Activated CD4-positive, alpha-beta T cell treated with anti-CD3 and anti-CD28 coated beads, Interleukin-2, amount 10 ng/mL, durations not matched to agents 24 days and 14 days (primary cell): ENCODE results near the gene TOGARAM1. TPM values are rescaled to one million over a fixed set of nuclear protein-coding genes. Genes with fewer than 3 reads are reported as not detected.

Experiments
- DNase-seq: peaks from one replicate; pipeline ENCODE4 v3.0.0; 2022
- H3K27ac Mint-ChIP-seq: one replicate; pipeline ENCODE4 v1.8.0; 2022; ENCODE audit warnings: mild to moderate bottlenecking, mixed read lengths
- H3K27me3 Mint-ChIP-seq: one replicate; pipeline ENCODE4 v1.8.0; 2022; ENCODE audit warnings: mixed read lengths
- H3K36me3 Mint-ChIP-seq: one replicate; pipeline ENCODE4 v1.8.0; 2022; ENCODE audit warnings: low read depth, mild to moderate bottlenecking, mixed read lengths
- H3K4me1 Mint-ChIP-seq: one replicate; pipeline ENCODE4 v1.8.0; 2021; ENCODE audit warnings: mixed read lengths
- H3K4me3 Mint-ChIP-seq: one replicate; pipeline ENCODE4 v1.8.0; 2022; ENCODE audit warnings: mild to moderate bottlenecking, moderate library complexity, mixed read lengths
- H3K9me3 Mint-ChIP-seq: one replicate; pipeline ENCODE4 v1.8.0; 2021; ENCODE audit warnings: mixed read lengths
- intact Hi-C: fragments of 100-400 bp; cut with micrococcal nuclease; formaldehyde crosslinking; loops from one replicate; pipeline ENCODE4 v1.15.1; 2023
- total RNA-seq: library from RNA; stranded (reverse); gene quantifications from 2 replicates; pipeline ENCODE4 v1.2.3, GENCODE V29; 2022

TOGARAM1 gene
- total RNA-seq, 1 donor from 2014 or later = 7.6 TPM

GRCh38 chr14:45034730-45035129, 72.7 kb downstream of the TOGARAM1 start:
- Mint-ChIP-seq H3K36me3 (peaks cover 34% of the 10 kb centered on the region), H3K4me3 (no peak overlapping the region), H3K27me3 (no peaks in the 10 kb centered on the region), H3K9me3 (no peaks in the 10 kb centered on the region), H3K27ac (no peak overlapping the region), H3K4me1 (no peaks in the 10 kb centered on the region)
- intact Hi-C loops = no loop called here
- no peak for DNase-seq

DNA sequence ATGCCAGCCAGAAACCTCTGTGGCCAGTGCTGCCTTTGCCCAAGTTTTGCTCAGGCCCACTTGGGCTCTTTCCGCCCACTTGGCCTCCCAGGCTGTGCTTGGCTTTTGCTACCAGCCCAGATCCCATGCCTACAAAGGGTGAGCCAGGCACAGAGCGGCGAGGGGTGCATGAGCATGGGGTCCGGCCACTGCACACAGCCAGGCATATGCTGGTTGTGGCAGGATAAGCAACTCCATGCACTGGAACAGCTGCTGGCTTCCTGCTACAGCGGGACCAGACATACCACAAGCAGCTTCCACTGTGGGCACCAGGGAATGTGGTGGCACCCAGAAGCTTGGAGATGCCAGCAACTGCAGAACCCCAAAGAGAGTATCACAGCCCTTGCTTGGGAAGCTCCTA, 76.3 kb downstream of the TOGARAM1 start:
- no peaks in the 10 kb centered on the region for H3K27me3 Mint-ChIP-seq
- intact Hi-C loops = no loop called here
- peaks cover 4% of the 10 kb centered on the region for H3K9me3 Mint-ChIP-seq
- no peaks in the 10 kb centered on the region for H3K4me1 Mint-ChIP-seq
- peaks cover 37% of the 10 kb centered on the region for H3K36me3 Mint-ChIP-seq
- no peak for DNase-seq
- no peak overlapping the region for H3K4me3 Mint-ChIP-seq
- H3K27ac Mint-ChIP-seq = no peak overlapping the region

DNA sequence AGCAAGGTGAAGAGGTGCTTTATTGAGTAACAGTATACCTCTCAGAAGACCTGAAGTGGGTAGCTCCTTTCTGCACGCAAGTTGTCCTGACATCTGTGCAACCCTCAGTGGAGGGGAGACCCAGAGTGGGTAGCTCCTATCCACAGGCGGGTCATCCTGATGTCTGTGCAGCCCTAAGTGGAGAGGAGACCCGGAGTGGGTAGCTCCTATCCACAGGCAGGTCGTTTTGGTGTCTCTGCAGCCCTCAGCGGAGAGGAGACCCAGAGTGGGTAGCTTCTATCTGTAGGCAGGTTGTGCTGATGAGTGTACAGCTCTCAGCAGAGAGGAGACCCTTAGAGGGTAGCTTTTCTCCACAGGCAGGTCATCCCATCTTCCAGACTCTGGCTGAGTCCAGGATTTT, 76.9 kb downstream of the TOGARAM1 start:
- Mint-ChIP-seq H3K27me3 (no peaks in the 10 kb centered on the region), H3K27ac (no peak overlapping the region), H3K9me3 (peaks cover 4% of the 10 kb centered on the region), H3K4me3 (no peak overlapping the region), H3K4me1 (no peaks in the 10 kb centered on the region), H3K36me3 (peaks cover 35% of the 10 kb centered on the region)
- intact Hi-C loops = no loop called here
- DNase-seq = peak; percentile 50

GRCh38 chr14:45039390-45039789, 77.4 kb downstream of the TOGARAM1 start:
- Mint-ChIP-seq H3K4me3 (no peak overlapping the region), H3K27ac (no peak overlapping the region), H3K27me3 (no peaks in the 10 kb centered on the region), H3K36me3 (peaks cover 34% of the 10 kb centered on the region), H3K9me3 (peaks cover 4% of the 10 kb centered on the region), H3K4me1 (no peaks in the 10 kb centered on the region)
- intact Hi-C loops = no loop called here
- no peak for DNase-seq

- H3K27ac Mint-ChIP-seq = no peak overlapping the region
- H3K36me3 Mint-ChIP-seq = peaks cover 27% of the 10 kb centered on the region
- no peaks in the 10 kb centered on the region for H3K4me1 Mint-ChIP-seq
- intact Hi-C loops = no loop called here
- H3K27me3 Mint-ChIP-seq = no peaks in the 10 kb centered on the region
- H3K4me3 Mint-ChIP-seq = no peak overlapping the region
- no peak for DNase-seq
- peaks cover 4% of the 10 kb centered on the region for H3K9me3 Mint-ChIP-seq
These were observed 79.7 kb downstream of the TOGARAM1 start for GRCh38 chr14:45041641-45042040.

DNA sequence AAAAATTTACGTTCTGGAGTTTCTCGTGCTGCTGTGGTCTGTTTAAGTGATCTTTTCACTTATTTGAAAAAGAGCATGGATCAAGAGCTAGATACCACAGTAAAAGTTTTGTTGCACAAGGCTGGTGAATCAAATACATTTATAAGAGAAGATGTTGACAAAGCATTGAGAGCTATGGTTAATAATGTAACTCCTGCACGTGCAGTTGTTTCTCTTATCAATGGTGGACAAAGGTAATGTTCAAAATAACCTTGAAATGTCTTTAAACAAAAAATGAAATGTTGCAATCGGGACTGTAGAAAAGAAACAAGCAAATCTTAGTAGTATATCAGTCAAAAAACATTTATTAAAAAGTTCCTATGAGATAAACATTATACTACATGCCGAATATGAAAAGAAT, 82.6 kb downstream of the TOGARAM1 start:
- Mint-ChIP-seq H3K4me1 (no peaks in the 10 kb centered on the region), H3K27me3 (no peaks in the 10 kb centered on the region), H3K4me3 (no peak overlapping the region), H3K27ac (no peak overlapping the region), H3K36me3 (peaks cover 17% of the 10 kb centered on the region), H3K9me3 (peaks cover 4% of the 10 kb centered on the region)
- DNase-seq = no peak
- intact Hi-C loops = no loop called here

DNA sequence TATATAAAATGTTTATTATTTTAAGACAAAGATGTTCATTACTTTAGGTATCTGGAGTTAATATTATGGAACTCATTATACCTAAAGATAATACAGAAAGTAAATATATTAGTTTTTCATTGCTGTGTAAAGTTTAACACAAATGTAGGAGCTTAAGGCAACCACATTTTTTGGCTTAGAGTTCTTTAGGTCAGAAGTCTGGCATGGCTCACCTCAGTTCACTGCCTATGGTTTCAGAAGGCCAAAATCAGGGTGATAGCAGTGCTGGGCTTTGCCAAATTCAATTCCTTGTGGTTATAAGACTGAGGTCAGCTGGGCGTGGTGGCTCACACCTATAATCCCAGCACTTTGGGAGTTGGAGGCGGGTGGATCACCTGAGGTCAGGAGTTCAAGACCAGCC, 86.4 kb downstream of the TOGARAM1 start:
- H3K4me1 Mint-ChIP-seq = no peaks in the 10 kb centered on the region
- no peaks in the 10 kb centered on the region for H3K27me3 Mint-ChIP-seq
- DNase-seq = no peak

DNA sequence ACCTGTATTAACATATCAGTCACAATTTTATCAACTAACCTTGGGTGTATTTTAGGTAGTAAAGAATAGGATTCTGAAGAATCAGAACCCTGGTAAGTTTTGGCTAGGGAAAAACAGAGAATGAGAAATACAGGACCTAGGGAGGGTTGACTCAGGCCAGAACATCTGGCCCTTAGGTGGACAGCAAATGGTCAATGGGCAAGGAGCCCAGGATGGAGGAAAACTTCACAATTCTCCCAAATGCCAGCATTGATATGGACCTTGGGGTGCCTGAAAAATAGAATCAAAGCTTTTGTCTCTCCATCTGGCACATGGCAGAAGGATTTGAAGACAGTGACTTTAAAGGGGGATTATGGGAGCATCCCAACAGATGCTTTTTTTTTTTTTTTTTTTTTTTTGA, 89.2 kb downstream of the TOGARAM1 start:
- no peaks in the 10 kb centered on the region for H3K9me3 Mint-ChIP-seq
- H3K27ac Mint-ChIP-seq = no peak overlapping the region
- H3K36me3 Mint-ChIP-seq = peaks cover 23% of the 10 kb centered on the region
- H3K27me3 Mint-ChIP-seq = no peaks in the 10 kb centered on the region
- H3K4me1 Mint-ChIP-seq = no peaks in the 10 kb centered on the region
- intact Hi-C loops = no loop called here
- DNase-seq = no peak
- H3K4me3 Mint-ChIP-seq = no peak overlapping the region

More for the DNA sequence above, 86.4 kb downstream of the TOGARAM1 start:
- peaks cover 14% of the 10 kb centered on the region for H3K36me3 Mint-ChIP-seq
- H3K9me3 Mint-ChIP-seq = no peaks in the 10 kb centered on the region
- no peak overlapping the region for H3K27ac Mint-ChIP-seq
- no peak overlapping the region for H3K4me3 Mint-ChIP-seq
- intact Hi-C loops = no loop called here

- Mint-ChIP-seq H3K27ac (no peak overlapping the region), H3K9me3 (peaks cover 3% of the 10 kb centered on the region), H3K36me3 (peaks cover 23% of the 10 kb centered on the region), H3K27me3 (no peaks in the 10 kb centered on the region), H3K4me1 (no peaks in the 10 kb centered on the region), H3K4me3 (no peak overlapping the region)
- intact Hi-C loops = no loop called here
- no peak for DNase-seq
These were observed 89.9 kb downstream of the TOGARAM1 start for GRCh38 chr14:45051896-45052295.

GRCh38 chr14:45057349-45057748, 95.4 kb downstream of the TOGARAM1 start:
- Mint-ChIP-seq H3K9me3 (peaks cover 3% of the 10 kb centered on the region), H3K4me3 (no peak overlapping the region), H3K36me3 (peaks cover 34% of the 10 kb centered on the region), H3K4me1 (peaks cover 3% of the 10 kb centered on the region), H3K27me3 (no peaks in the 10 kb centered on the region), H3K27ac (no peak overlapping the region)
- intact Hi-C loops = no loop called here
- DNase-seq = no peak

DNA sequence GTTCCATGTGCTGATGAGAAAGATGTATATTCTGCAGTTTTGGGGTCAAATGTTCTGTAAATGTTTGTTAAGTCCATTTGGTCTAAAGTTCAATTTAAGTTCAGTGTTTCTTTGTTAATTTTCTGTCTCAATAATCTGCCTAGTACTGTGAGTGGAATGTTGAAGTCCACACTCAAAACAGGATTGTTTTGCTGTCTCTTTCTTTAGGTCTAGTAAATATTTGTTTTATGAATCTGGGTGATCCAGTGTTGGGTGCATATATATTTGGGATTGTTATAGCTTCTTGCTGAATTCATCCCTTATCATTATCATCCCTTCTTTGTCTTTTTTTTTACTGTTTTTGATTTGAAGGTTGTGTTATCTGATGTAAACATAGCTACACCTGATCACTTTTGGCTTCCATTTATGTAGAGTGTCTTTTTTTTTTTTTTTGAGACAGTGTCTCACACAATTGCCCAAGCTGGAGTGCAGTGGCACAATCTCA, 95.9 kb downstream of the TOGARAM1 start:
- no peak overlapping the region for H3K4me3 Mint-ChIP-seq
- no peaks in the 10 kb centered on the region for H3K27me3 Mint-ChIP-seq
- peaks cover 3% of the 10 kb centered on the region for H3K9me3 Mint-ChIP-seq
- DNase-seq = no peak
- intact Hi-C loops = no loop called here
- peaks cover 3% of the 10 kb centered on the region for H3K4me1 Mint-ChIP-seq
- H3K36me3 Mint-ChIP-seq = peaks cover 31% of the 10 kb centered on the region
- H3K27ac Mint-ChIP-seq = no peak overlapping the region

DNA sequence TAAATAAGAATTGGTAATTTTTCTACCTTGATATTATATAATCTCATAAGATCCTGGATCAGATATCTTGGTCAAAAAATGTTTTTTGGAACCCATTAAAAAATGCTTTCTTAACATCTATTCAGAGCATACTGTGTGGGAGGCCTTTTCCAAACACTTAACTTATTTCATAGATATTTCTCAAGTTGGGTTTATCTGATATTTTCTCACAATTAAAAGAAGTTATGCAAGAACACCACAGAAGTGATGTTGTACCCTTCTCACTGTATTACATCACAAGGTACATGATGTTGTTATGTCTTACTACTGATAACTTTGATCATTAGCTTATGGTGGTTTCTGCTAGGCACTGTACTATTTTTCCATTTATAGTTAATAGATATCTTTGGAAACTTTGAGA, 98.6 kb downstream of the TOGARAM1 start:
- Mint-ChIP-seq H3K36me3 (peaks cover 29% of the 10 kb centered on the region), H3K27ac (no peak overlapping the region)

DNA sequence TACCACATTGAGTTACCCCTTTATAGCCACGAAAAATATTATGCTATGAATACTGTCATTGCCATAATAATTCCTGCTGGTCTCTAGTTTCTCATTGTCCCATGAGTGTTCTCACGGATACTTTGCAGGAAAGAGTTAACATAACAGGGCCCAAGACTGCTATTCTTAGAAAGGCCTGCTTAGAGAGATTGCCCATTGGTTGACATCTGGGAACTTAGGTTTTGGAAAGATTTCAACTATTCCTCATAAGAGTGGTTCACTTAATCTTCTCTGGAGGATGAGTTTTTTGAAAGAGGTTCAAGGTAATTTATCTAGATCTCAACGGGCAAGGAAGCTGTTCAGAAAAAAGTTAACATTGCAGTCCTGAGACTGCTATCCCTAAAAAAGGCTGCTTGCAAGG, 103.5 kb downstream of the TOGARAM1 start:
- peaks cover 4% of the 10 kb centered on the region for H3K4me1 Mint-ChIP-seq
- H3K9me3 Mint-ChIP-seq = peaks cover 9% of the 10 kb centered on the region
- no peak overlapping the region for H3K27ac Mint-ChIP-seq
- no peak for DNase-seq
- intact Hi-C loops = no loop called here
- H3K27me3 Mint-ChIP-seq = no peaks in the 10 kb centered on the region
- peaks cover 9% of the 10 kb centered on the region for H3K36me3 Mint-ChIP-seq
- no peak overlapping the region for H3K4me3 Mint-ChIP-seq

More for the DNA sequence above, 98.6 kb downstream of the TOGARAM1 start:
- DNase-seq = no peak
- Mint-ChIP-seq H3K4me1 (peaks cover 5% of the 10 kb centered on the region), H3K4me3 (no peak overlapping the region), H3K27me3 (no peaks in the 10 kb centered on the region), H3K9me3 (peaks cover 12% of the 10 kb centered on the region)
- intact Hi-C loops = no loop called here

DNA sequence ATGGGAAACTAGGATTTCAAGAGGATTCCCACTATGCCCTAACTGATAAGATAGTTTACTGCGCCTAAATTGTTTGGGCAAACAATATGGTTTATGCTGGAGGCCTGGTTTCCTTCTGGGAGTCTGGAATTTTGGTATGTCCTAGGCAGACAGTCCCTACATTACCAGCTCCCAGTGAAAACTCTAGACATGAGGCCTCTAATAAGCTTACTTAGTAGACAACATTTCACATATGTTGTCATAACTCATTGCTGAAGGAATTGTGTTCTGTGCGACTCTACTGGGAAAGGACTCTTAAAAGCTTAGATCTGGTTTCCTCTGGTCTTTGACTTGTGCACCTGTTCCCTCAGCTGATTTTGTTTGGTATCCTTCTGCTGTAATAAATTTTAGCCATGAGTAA, 104.0 kb downstream of the TOGARAM1 start:
- no peak for DNase-seq
- Mint-ChIP-seq H3K4me3 (no peak overlapping the region), H3K4me1 (peaks cover 4% of the 10 kb centered on the region), H3K9me3 (peaks cover 9% of the 10 kb centered on the region), H3K27ac (no peak overlapping the region), H3K36me3 (peaks cover 9% of the 10 kb centered on the region), H3K27me3 (no peaks in the 10 kb centered on the region)
- intact Hi-C loops = no loop called here

DNA sequence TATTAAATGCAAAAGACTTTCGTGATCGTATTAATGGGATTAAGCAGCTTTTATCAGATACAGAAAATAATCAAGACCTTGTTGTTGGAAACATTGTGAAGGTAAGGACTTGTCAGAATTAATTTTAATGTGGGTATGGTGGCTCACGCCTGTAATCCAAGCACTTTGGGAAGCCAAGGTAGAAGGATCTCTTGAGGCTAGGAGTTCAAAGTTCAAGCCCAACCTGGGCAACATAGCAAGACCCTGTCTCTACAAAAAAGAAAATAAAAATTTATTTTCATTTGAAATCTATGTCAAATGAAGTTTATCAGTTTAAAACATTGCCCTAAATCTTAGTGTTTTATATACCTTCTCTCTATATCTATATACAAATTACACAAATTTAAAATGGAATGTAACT, 104.7 kb downstream of the TOGARAM1 start:
- Mint-ChIP-seq H3K27ac (no peak overlapping the region), H3K4me1 (peaks cover 4% of the 10 kb centered on the region), H3K36me3 (peaks cover 10% of the 10 kb centered on the region), H3K4me3 (no peak overlapping the region), H3K9me3 (peaks cover 9% of the 10 kb centered on the region), H3K27me3 (no peaks in the 10 kb centered on the region)
- DNase-seq = no peak
- intact Hi-C loops = no loop called here
